Measurements from ENCODE around the gene CCDC170. TPM values are rescaled to one million over a fixed set of nuclear protein-coding genes. Genes with fewer than 3 reads are reported as not detected.

Gene CCDC170
- total and polyA plus RNA-seq, 2 of the 8 experiments (the other 6 are each of a cell fraction or from before 2014, with no cell fraction given) = 0.06 to 0.09 TPM

GRCh38 chr6:151655099-151655498, 161.3 kb downstream of the CCDC170 start:
- Histone ChIP-seq H3K79me1 (ENCODE audit: low read depth, low read length) (no peaks in the 10 kb centered on the region), H3K9me3 (ENCODE audit: insufficient read depth in 2 of 2, low read depth in 1 of 2, low read length in 1 of 2) (peaks cover 2 to 6% of the 10 kb centered on the region in 2 experiments; a peak in 2 of 4 replicates), H3K23me2 (ENCODE audit: low read depth, low read length) (no peaks in the 10 kb centered on the region), H3K4ac (replicated peaks; ENCODE audit: insufficient read length, low read depth, low read length) (no peak overlapping the region), H3K4me2 (ENCODE audit: insufficient read depth in 1 of 2, low read depth in 2 of 2, low read length in 2 of 2) (no peak overlapping the region), H3K9ac (replicated peaks in 1 of 4; ENCODE audit: extremely low read depth in 1 of 4, low read depth in 3 of 4, low read length in 3 of 4) (no peak overlapping the region), H3K18ac (ENCODE audit: extremely low read depth, low read length) (no peak overlapping the region), H4K5ac (ENCODE audit: insufficient read length, low read depth, low read length) (no peak overlapping the region), H3K4me3 (ENCODE audit: extremely low read depth in 1 of 4, insufficient read depth in 2 of 4, low read depth in 3 of 4, low read length in 4 of 4) (no peak overlapping the region), H2AFZ (ENCODE audit: low read length) (no peak overlapping the region), H2BK120ac (replicated peaks; ENCODE audit: low read depth, low read length) (no peak overlapping the region), H3K4me1 (replicated peaks in 1 of 4; ENCODE audit: control insufficient read depth in 3 of 4, insufficient read depth in 4 of 4, low read length in 3 of 4) (no peaks in the 10 kb centered on the region; a peak in 2 of 7 replicates), H3K14ac (ENCODE audit: insufficient read length) (no peak overlapping the region), H3K27me3 (replicated peaks in 1 of 4; ENCODE audit: control insufficient read depth in 3 of 4, extremely low read depth in 1 of 4, insufficient read depth in 3 of 4, low read length in 3 of 4) (no peaks in the 10 kb centered on the region), H3K23ac (ENCODE audit: insufficient read length) (no peak overlapping the region), H3K56ac (replicated peaks; ENCODE audit: insufficient read length, low read depth, low read length) (no peak overlapping the region), H3K36me3 (ENCODE audit: control insufficient read depth in 2 of 4, insufficient read depth in 4 of 4, low read length in 3 of 4) (no peaks in the 10 kb centered on the region), H2BK12ac (ENCODE audit: low read depth, low read length) (no peak overlapping the region), H3K79me2 (ENCODE audit: control insufficient read depth in 1 of 2, insufficient read depth in 2 of 2, low read length in 2 of 2) (no peaks in the 10 kb centered on the region), H4K20me1 (replicated peaks in 1 of 2; ENCODE audit: control insufficient read depth in 1 of 2, insufficient read depth in 2 of 2, low read length in 2 of 2) (no peaks in the 10 kb centered on the region), H2BK15ac (ENCODE audit: low read length) (no peak overlapping the region), H2AK5ac (ENCODE audit: low read depth, low read length) (no peak overlapping the region), H4K91ac (replicated peaks; ENCODE audit: insufficient read length, low read length) (no peak overlapping the region), H3K27ac (ENCODE audit: low read depth, low read length) (no peak overlapping the region), H2BK20ac (ENCODE audit: low read length) (no peak overlapping the region), H4K8ac (ENCODE audit: extremely low read depth, insufficient read depth, low read length) (no peak overlapping the region), H2BK5ac (ENCODE audit: low read depth, low read length) (no peak overlapping the region)
- 100% methylated on average over 2 of the region's 2 CpGs; no CpG with 5 or more reads in 1 of the 2 experiments for WGBS, 2 experiments (ENCODE audit: extremely low coverage in 1 of 2, insufficient coverage in 1 of 2, insufficient read length in 1 of 2, insufficient replicate concordance in 2 of 2, low coverage in 1 of 2, low lambda C conversion rate in 2 of 2, missing lambda C conversion rate in 1 of 2)
- CTCF ChIA-PET (ENCODE audit: partially characterized antibody) = interaction anchor here (0.6 to 1.4 kb wide), 3 partner anchors 165 to 414 kb away, joined by 3 read pairs; no protein-coding TSS in a partner anchor
- no peak for DNase-seq (ENCODE audit: low read depth in 1 of 2, low spot score in 2 of 2)
- FAIRE-seq = no peak
- POLR2A ChIA-PET (ENCODE audit: partially characterized antibody) = no interaction called here
- TF ChIP-seq FOSL1 (IDR thresholded peaks at IDR 0.05; ENCODE audit: insufficient read depth, low read depth, low read length) = no peak
